GM18520 (cell line): ENCODE data around the gene EEPD1.
"Not testable (repeated sequence)": the region's sequence is repeated elsewhere in the genome, so short reads cannot be mapped to it uniquely, and the experiment has no call there.

Source experiments
- ATAC-seq: cut with Tn5 transposase; IDR thresholded peaks from one replicate; pipeline ENCODE4 v1.9.1; 2021; ENCODE audit not compliant: unreplicated experiment

Gene EEPD1

GRCh38 chr7:36245684-36246299, 92.7 kb downstream of the EEPD1 start:
- ATAC-seq = no peak

GRCh38 chr7:36249091-36249490, 96.0 kb downstream of the EEPD1 start:
- ATAC-seq = no peak

- no peak for ATAC-seq
Measured at GRCh38 chr7:36253699-36254098, 100.6 kb downstream of the EEPD1 start.

- not testable (repeated sequence) for ATAC-seq
Measured at GRCh38 chr7:36258510-36259259, 105.6 kb downstream of the EEPD1 start.

- peak; percentile 32 for ATAC-seq
Measured at GRCh38 chr7:36260481-36260880, 107.4 kb downstream of the EEPD1 start.

GRCh38 chr7:36261019-36261754, 108.1 kb downstream of the EEPD1 start:
- ATAC-seq = no peak

GRCh38 chr7:36262309-36263094, 109.4 kb downstream of the EEPD1 start:
- ATAC-seq = no peak

- no peak for ATAC-seq
Measured at GRCh38 chr7:36263095-36263484, 110.0 kb downstream of the EEPD1 start.

- no peak for ATAC-seq
Measured at GRCh38 chr7:36264123-36264801, 111.2 kb downstream of the EEPD1 start.

- no peak for ATAC-seq
Measured at GRCh38 chr7:36264913-36265516, 112.0 kb downstream of the EEPD1 start.

GRCh38 chr7:36265680-36266079, 112.6 kb downstream of the EEPD1 start:
- no peak for ATAC-seq

- no peak for ATAC-seq
Measured at GRCh38 chr7:36266190-36266589, 113.1 kb downstream of the EEPD1 start.

- no peak for ATAC-seq
Measured at GRCh38 chr7:36266683-36267082, 113.6 kb downstream of the EEPD1 start.

GRCh38 chr7:36272211-36272566, 119.1 kb downstream of the EEPD1 start:
- ATAC-seq = no peak

GRCh38 chr7:36272567-36273269, 119.7 kb downstream of the EEPD1 start:
- no peak for ATAC-seq

GRCh38 chr7:36273836-36274235, 120.8 kb downstream of the EEPD1 start:
- ATAC-seq = no peak

- no peak for ATAC-seq
Measured at GRCh38 chr7:36275735-36276284, 122.8 kb downstream of the EEPD1 start.

- ATAC-seq = no peak
Measured at GRCh38 chr7:36276428-36277248, 123.6 kb downstream of the EEPD1 start.

GRCh38 chr7:36277249-36277542, 124.1 kb downstream of the EEPD1 start:
- no peak for ATAC-seq
